Epidermal melanocyte (primary cell): ENCODE measurements around the gene PAK1IP1.
A peak's percentile ranks its signal among the peaks of the same experiment; 100 is the strongest.
"Not testable (repeated sequence)": the region's sequence is repeated elsewhere in the genome, so short reads cannot be mapped to it uniquely, and the experiment has no call there.

Experiments used
- DNase-seq: peaks from one replicate; pipeline ENCODE4 v3.0.0; 2011; ENCODE audit warnings: low spot score; ENCODE audit not compliant: insufficient read length

PAK1IP1 gene

GRCh38 chr6:10694302-10695085 lies at the start of gene PAK1IP1, which contains the start of gene C6orf52:
Gene PAK1IP1 (plus strand): TSS chr6:10694972. CDS start chr6:10694986, 14 bp downstream.
Gene C6orf52 (minus strand): TSS chr6:10694616. CDS start chr6:10687550, 7,066 bp downstream.
- DNase-seq, result peak; percentile 86

- DNase-seq, result no peak
Measured at GRCh38 chr6:10655508-10656055, 39.2 kb upstream of the PAK1IP1 start.

- DNase-seq, result no peak
Measured at GRCh38 chr6:10658910-10659698, 35.7 kb upstream of the PAK1IP1 start.

GRCh38 chr6:10659699-10660348 lies 34.9 kb upstream of the PAK1IP1 start:
- DNase-seq, result no peak

GRCh38 chr6:10660431-10661191 lies 34.2 kb upstream of the PAK1IP1 start:
- not testable (repeated sequence) for DNase-seq

GRCh38 chr6:10662207-10662606 lies 32.6 kb upstream of the PAK1IP1 start:
- DNase-seq, result no peak

- no peak for DNase-seq
Measured at GRCh38 chr6:10662742-10663141, 32.0 kb upstream of the PAK1IP1 start.

GRCh38 chr6:10665595-10665994 lies 29.2 kb upstream of the PAK1IP1 start:
- not testable (repeated sequence) for DNase-seq

GRCh38 chr6:10668126-10668917 lies 26.4 kb upstream of the PAK1IP1 start:
- DNase-seq, result no peak

- DNase-seq, result no peak
Measured at GRCh38 chr6:10676403-10676802, 18.4 kb upstream of the PAK1IP1 start.

- no peak for DNase-seq
Measured at GRCh38 chr6:10678456-10678855, 16.3 kb upstream of the PAK1IP1 start.

GRCh38 chr6:10681795-10682194 lies 13.0 kb upstream of the PAK1IP1 start:
- no peak for DNase-seq

- no peak for DNase-seq
Measured at GRCh38 chr6:10682355-10682988, 12.3 kb upstream of the PAK1IP1 start.

- DNase-seq, result no peak
Measured at GRCh38 chr6:10684618-10685017, 10.2 kb upstream of the PAK1IP1 start.

- DNase-seq, result no peak
Measured at GRCh38 chr6:10685092-10685915, 9.5 kb upstream of the PAK1IP1 start.

- no peak for DNase-seq
Measured at GRCh38 chr6:10686901-10687300, 7.9 kb upstream of the PAK1IP1 start.

- no peak for DNase-seq
Measured at GRCh38 chr6:10687582-10687981, 7.2 kb upstream of the PAK1IP1 start.

- no peak for DNase-seq
Measured at GRCh38 chr6:10690651-10691445, 3.9 kb upstream of the PAK1IP1 start.
